ENCODE results near the gene PRR19. TPM values are rescaled to one million over a fixed set of nuclear protein-coding genes. Genes with fewer than 3 reads are reported as not detected.
"Not testable (repeated sequence)": the region's sequence is repeated elsewhere in the genome, so short reads cannot be mapped to it uniquely, and the experiment has no call there.

PRR19 gene
- total RNA-seq, 2 experiments from 2014 or later: 0.40 to 1.4 TPM

DNA sequence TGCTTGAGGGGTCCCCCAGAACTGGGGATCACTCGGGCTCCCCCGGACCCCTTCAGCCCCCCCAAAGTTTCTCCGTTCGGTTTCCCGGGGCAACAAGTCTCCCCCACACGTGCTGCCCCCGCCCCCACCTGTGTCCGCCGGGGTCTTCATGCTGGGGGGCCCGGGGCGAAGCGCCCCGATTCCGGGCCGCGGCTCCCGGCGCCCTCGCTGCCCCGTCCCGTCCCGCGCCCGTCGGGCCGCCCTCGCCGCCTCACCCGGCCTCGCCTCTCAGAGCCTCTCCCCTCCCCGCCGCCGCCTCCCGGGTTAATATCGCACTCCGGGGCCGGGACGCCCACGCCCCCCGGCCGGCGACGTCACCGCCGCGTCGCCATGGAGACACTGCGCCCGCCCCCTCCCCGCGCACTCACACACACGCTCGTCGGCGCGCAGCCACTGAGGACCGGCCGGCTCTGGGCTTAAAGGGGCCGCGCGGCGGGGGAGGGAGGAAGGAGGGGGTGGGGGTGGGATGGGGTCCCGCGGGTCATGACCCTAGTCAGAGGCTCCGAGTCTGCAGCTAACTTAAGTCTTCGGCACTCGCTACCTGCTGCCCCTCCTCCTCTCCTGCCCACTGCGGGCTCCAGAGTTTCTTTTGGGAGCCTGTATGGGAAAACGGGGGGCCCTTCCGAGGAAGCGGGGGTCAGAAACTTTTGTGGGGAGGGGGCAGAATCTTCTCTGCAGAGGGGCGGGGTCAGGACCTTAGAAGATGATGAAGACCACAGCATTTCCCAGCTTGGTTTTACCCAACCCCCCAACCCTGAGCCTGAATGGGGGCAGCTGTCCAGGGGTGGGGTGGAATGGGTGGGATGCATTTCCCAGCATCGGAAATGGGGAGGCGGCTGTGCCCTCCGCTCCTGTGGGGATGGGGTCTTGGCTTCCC is 46.8 kb upstream of the PRR19 start, which contains the start of gene ERF:
Gene ERF, minus strand, starts transcription at position 279 of the 916 bp plus-strand sequence. Its CDS starts 129 bp downstream, at position 150.
- H3K36me3 ChIP-seq (ENCODE audit: insufficient read depth, low read length): peaks cover 4% of the 10 kb centered on the region
- peak within 1 kb of the TSS; percentile 96 for H3K4me2 ChIP-seq (ENCODE audit: low read length)
- no peaks in the 10 kb centered on the region for H3K9me3 ChIP-seq (ENCODE audit: low read length)
- CTCF ChIA-PET (ENCODE audit: unreplicated experiment): no interaction called here
- peaks cover 28% of the 10 kb centered on the region; the same call in 1 of the 2 replicates for H3K79me2 ChIP-seq (ENCODE audit: insufficient read depth, low read depth, low read length)
- H3K9me2 ChIP-seq (ENCODE audit: insufficient read depth, low read length): no peaks in the 10 kb centered on the region
- peak; percentile 92 for DNase-seq (ENCODE audit: low spot score)
- H3K4me3 ChIP-seq (ENCODE audit: low read depth, low read length, poor library complexity, severe bottlenecking): peak within 1 kb of the TSS; percentile 99
- TF ChIP-seq CTCF (conservative IDR thresholded peaks at IDR 0.05; ENCODE audit: low read length) (no peak), EZH2phosphoT487 (IDR thresholded peaks at IDR 0.05; ENCODE audit: borderline replicate concordance, low read depth, low read length) (no peak)
- POLR2A ChIA-PET: interaction anchor here (1.4 kb wide), 1 partner anchor 24 kb away, joined by 3 read pairs; no protein-coding TSS in a partner anchor
- intact Hi-C loops (cut with micrococcal nuclease; ENCODE audit: unreplicated experiment): no loop called here
- BruUV-seq (replicated peaks): no TSS peak
- H3K4me1 ChIP-seq (ENCODE audit: insufficient read depth, low read length, poor library complexity, severe bottlenecking): peaks cover 25% of the 10 kb centered on the region
- peak within 1 kb of the TSS; percentile 58; the same call in 1 of the 2 replicates for H2AFZ ChIP-seq (ENCODE audit: low read length)
- H3K27ac ChIP-seq (ENCODE audit: low read depth, low read length, poor library complexity, severe bottlenecking): peak within 1 kb of the TSS; percentile 77
- H4K20me1 ChIP-seq (ENCODE audit: insufficient read depth, low read length): no peaks in the 10 kb centered on the region; the same call in 1 of the 2 replicates

DNA sequence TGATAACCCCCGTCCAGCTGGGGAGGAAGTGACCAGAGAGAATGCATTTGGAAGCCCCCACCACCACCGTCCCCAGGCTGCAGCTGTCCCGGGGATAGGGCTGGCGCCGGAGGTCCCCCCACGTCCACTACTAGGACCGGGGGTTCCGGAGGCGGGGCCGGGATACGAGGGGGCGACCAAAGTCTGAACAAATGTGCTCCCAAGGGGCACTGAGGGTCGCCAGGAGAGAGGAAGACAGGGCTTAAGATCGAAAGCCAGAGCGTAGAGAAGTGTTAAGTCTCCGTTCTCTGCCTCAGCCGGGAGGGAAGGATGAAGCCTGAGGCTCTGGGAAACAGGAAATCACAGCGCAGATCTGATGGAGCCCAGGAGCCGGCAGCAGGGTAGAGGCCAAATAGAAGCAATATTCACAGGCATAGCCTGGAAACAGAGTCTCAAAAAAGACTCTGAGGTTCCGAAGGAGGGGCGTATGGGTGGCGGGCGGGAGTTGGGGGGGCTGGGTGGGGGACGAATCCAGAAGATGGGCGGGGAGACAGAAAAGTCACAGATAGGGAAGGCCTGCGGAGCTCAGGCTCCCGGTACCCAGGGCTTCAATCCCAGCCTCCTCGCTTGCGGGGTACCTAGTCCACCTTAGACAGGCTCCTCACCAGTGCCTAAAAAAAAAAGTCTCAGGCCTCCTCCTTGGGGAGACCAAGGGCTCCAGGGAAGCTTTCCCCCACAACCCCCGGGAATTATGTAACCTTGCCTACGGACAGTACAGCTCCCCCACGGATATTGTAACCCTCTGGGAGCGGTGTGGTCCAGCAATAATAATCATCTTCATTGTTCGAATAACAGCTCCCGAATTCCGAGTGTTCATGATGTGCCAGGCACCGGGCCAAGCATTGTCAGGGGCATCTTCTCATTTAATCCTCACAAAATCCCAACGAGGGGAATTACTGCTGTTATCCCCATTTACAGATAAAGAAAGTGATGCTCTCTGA is 45.9 kb upstream of the PRR19 start:
- Histone ChIP-seq H3K36me3 (ENCODE audit: insufficient read depth, low read length) (no peaks in the 10 kb centered on the region), H3K27ac (ENCODE audit: low read depth, low read length, poor library complexity, severe bottlenecking) (no peak overlapping the region), H3K4me3 (ENCODE audit: low read depth, low read length, poor library complexity, severe bottlenecking) (peak overlapping the region; percentile 99), H3K9me3 (ENCODE audit: low read length) (no peaks in the 10 kb centered on the region), H3K9me2 (ENCODE audit: insufficient read depth, low read length) (no peaks in the 10 kb centered on the region), H4K20me1 (ENCODE audit: insufficient read depth, low read length) (no peaks in the 10 kb centered on the region; the same call in 1 of the 2 replicates), H3K4me1 (ENCODE audit: insufficient read depth, low read length, poor library complexity, severe bottlenecking) (peaks cover 25% of the 10 kb centered on the region), H2AFZ (ENCODE audit: low read length) (peak overlapping the region; percentile 58; the same call in 1 of the 2 replicates), H3K4me2 (ENCODE audit: low read length) (peak overlapping the region; percentile 96), H3K79me2 (ENCODE audit: insufficient read depth, low read depth, low read length) (peaks cover 28% of the 10 kb centered on the region; the same call in 1 of the 2 replicates)
- ChIA-PET CTCF (ENCODE audit: unreplicated experiment) (no interaction called here), POLR2A (interaction anchor here (1.4 kb wide), 1 partner anchor 24 kb away, joined by 3 read pairs; no protein-coding TSS in a partner anchor)
- BruUV-seq (replicated peaks): no TSS peak
- intact Hi-C loops (cut with micrococcal nuclease; ENCODE audit: unreplicated experiment): no loop called here
- DNase-seq (ENCODE audit: low spot score): no peak
- TF ChIP-seq EZH2phosphoT487 (IDR thresholded peaks at IDR 0.05; ENCODE audit: borderline replicate concordance, low read depth, low read length): no peak
- TF ChIP-seq CTCF (conservative IDR thresholded peaks at IDR 0.05; ENCODE audit: low read length): no peak

DNA sequence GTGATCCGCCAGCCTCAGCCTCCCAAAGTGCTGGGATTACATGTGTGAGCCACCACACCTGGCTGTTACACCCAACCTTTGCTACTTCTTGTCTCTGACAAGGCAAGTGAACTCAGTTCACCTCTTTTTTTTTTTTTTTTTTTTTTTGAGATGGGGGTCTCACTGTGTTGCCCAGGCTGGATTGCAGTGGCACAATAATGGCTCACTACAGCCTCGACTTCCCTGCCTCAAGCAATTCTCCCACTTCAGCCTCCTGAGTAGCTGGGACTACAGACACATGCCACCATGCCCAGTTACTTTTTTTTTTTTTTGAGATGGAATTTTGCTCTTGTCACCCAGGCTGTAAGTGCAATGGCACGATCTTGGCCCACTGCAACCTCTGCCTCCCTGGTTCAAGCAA is 44.1 kb upstream of the PRR19 start:
- BruUV-seq (replicated peaks); H3K4me3 ChIP-seq (ENCODE audit: low read depth, low read length, poor library complexity, severe bottlenecking); H3K4me2 ChIP-seq (ENCODE audit: low read length); H4K20me1 ChIP-seq (ENCODE audit: insufficient read depth, low read length); intact Hi-C loops (cut with micrococcal nuclease; ENCODE audit: unreplicated experiment); H3K27ac ChIP-seq (ENCODE audit: low read depth, low read length, poor library complexity, severe bottlenecking); H3K36me3 ChIP-seq (ENCODE audit: insufficient read depth, low read length); H2AFZ ChIP-seq (ENCODE audit: low read length); CTCF ChIA-PET (ENCODE audit: unreplicated experiment); H3K9me2 ChIP-seq (ENCODE audit: insufficient read depth, low read length); H3K9me3 ChIP-seq (ENCODE audit: low read length); H3K4me1 ChIP-seq (ENCODE audit: insufficient read depth, low read length, poor library complexity, severe bottlenecking); DNase-seq (ENCODE audit: low spot score): not testable (repeated sequence)
- POLR2A ChIA-PET: interaction anchor here (0.6 to 0.7 kb wide), 3 partner anchors 13 to 526 kb away, joined by 3 to 4 read pairs (median 3); no protein-coding TSS in a partner anchor
- H3K79me2 ChIP-seq (ENCODE audit: insufficient read depth, low read depth, low read length): peaks cover 16% of the 10 kb centered on the region; the same call in 1 of the 2 replicates
